ENCODE results near the gene RFX2. TPM values are rescaled to one million over a fixed set of nuclear protein-coding genes. Genes with fewer than 3 reads are reported as not detected.

Gene RFX2
- total and polyA plus RNA-seq, 10 of the 15 experiments (the other 5 are each of a cell fraction or from before 2014, with no cell fraction given): 3.2 to 9.8 (median 4.7) TPM

DNA sequence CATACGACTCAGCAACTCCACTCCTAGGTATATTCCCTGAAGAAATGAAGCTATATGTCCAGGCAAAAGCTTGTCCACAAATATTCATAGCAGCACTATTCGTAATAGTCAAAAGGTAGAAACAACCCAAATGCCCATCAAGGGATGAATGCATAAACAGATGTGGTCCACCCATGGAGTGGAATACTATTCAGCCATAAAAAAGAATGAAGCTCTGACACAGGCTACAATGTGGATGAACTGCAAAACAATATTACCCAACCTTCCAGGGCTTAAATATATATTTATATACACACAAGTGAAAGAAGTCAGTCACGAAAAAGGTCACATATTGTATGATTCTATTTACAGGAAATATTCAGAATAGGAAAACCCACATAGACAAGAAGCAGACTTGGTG, 19.7 kb downstream of the RFX2 start:
- FAIRE-seq: no peak
- intact Hi-C loops (cut with micrococcal nuclease; ENCODE audit: unreplicated experiment) (no loop called here), in situ Hi-C loops (cut with MboI) (no loop called here)
- Histone ChIP-seq H2AFZ (ENCODE audit: control insufficient read depth, low read depth, low read length) (no peak overlapping the region), H4K20me1 (ENCODE audit: control insufficient read depth, insufficient read depth) (no peaks in the 10 kb centered on the region), H3K36me3 (ENCODE audit: control insufficient read depth in 2 of 2, insufficient read depth in 2 of 2, low read length in 1 of 2) (no peaks in the 10 kb centered on the region), H3K79me2 (ENCODE audit: control insufficient read depth, insufficient read depth, low read length) (no peaks in the 10 kb centered on the region), H3K4me2 (ENCODE audit: control insufficient read depth, insufficient read depth) (no peak overlapping the region), H3K4me3 (no peak overlapping the region), H3K4me1 (ENCODE audit: control insufficient read depth, insufficient read depth, low read length) (peaks cover 17% of the 10 kb centered on the region), H3K27me3 (replicated peaks in 1 of 2; ENCODE audit: control insufficient read depth in 2 of 2, insufficient read depth in 2 of 2, low read length in 1 of 2) (no peaks in the 10 kb centered on the region), H3K9me3 (replicated peaks; ENCODE audit: control insufficient read depth, insufficient read depth, low read length) (no peaks in the 10 kb centered on the region), H3K27ac (ENCODE audit: control insufficient read depth, insufficient read depth) (no peak overlapping the region), H3K9ac (ENCODE audit: control insufficient read depth, insufficient read depth, low read length) (no peak overlapping the region)
- ChIA-PET SMC1A (ENCODE audit: uncharacterized antibody, unreplicated experiment) (interaction anchor here (0.7 to 1.2 kb wide), 2 partner anchors 9 to 36 kb away, joined by 3 to 4 read pairs; no protein-coding TSS in a partner anchor), RAD21 (ENCODE audit: unreplicated experiment) (interaction anchor here (1.0 kb wide), 1 partner anchor 35 kb away, joined by 3 read pairs; no protein-coding TSS in a partner anchor), POLR2A (interaction anchor here (0.7 to 1.3 kb wide), 2 partner anchors 9 to 10 kb away, joined by 4 read pairs; no protein-coding TSS in a partner anchor), CTCF (interaction anchor here (1.0 to 1.6 kb wide), 2 partner anchors 35 to 42 kb away, joined by 4 to 6 read pairs; no protein-coding TSS in a partner anchor)
- BruUV-seq (replicated peaks): no TSS peak
- ATAC-seq: no peak
- TF ChIP-seq POU2F2 (IDR thresholded peaks at IDR 0.05; ENCODE audit: borderline replicate concordance, low read depth, low read length) (no peak), BACH1 (IDR thresholded peaks at IDR 0.05; ENCODE audit: borderline replicate concordance) (no peak), KLF5 (IDR thresholded peaks at IDR 0.05; ENCODE audit: partially characterized antibody) (no peak), GABPA (IDR thresholded peaks at IDR 0.05; ENCODE audit: low read depth) (no peak), SMAD1 (IDR thresholded peaks at IDR 0.05; ENCODE audit: low read depth, partially characterized antibody) (no peak), NR2F1 (conservative IDR thresholded peaks at IDR 0.05) (no peak), NFYA (IDR thresholded peaks at IDR 0.05; ENCODE audit: borderline replicate concordance, low read depth, low read length) (no peak), TAF1 (IDR thresholded peaks at IDR 0.05; ENCODE audit: borderline replicate concordance, low read depth, low read length) (no peak), SRF (IDR thresholded peaks at IDR 0.05; ENCODE audit: low read depth in 2 of 2, low read length in 2 of 2) (no peak), EP300 (IDR thresholded peaks at IDR 0.05; ENCODE audit: borderline replicate concordance in 1 of 2, control insufficient read depth in 1 of 2, low read depth in 2 of 2, low read length in 2 of 2) (no peak)
- TF ChIP-seq, protein P1, sequence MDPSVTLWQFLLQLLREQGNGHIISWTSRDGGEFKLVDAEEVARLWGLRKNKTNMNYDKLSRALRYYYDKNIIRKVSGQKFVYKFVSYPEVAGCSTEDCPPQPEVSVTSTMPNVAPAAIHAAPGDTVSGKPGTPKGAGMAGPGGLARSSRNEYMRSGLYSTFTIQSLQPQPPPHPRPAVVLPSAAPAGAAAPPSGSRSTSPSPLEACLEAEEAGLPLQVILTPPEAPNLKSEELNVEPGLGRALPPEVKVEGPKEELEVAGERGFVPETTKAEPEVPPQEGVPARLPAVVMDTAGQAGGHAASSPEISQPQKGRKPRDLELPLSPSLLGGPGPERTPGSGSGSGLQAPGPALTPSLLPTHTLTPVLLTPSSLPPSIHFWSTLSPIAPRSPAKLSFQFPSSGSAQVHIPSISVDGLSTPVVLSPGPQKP (IDR thresholded peaks at IDR 0.05; ENCODE audit: low read depth, low read length): no peak
- 89% methylated on average over 3 of the region's 3 CpGs for WGBS (ENCODE audit: insufficient coverage, insufficient replicate concordance, low lambda C conversion rate, missing lambda C conversion rate)
- no peak for DNase-seq (ENCODE audit: low read depth, low spot score)
